CD14-positive monocyte (primary cell): ENCODE measurements around the gene ADAMTS3. TPM values are rescaled to one million over a fixed set of nuclear protein-coding genes. Genes with fewer than 3 reads are reported as not detected.

ENCODE experiments used
- DNase-seq, 3 donors: peaks; one replicate each; pipeline ENCODE4 v3.0.0-alpha.2; 2011 to 2022
- H2AFZ ChIP-seq: 2 replicates; pipeline ENCODE4 v1.6.0; 2012; ENCODE audit warnings: mild to moderate bottlenecking, low read depth, low read length, inconsistent platforms; ENCODE audit not compliant: insufficient read depth, poor library complexity, severe bottlenecking
- H3K27ac ChIP-seq, 2 donors: 1 replicate in 1 of 2; 2 replicates in 1 of 2; pipeline ENCODE4 v1.5.1; 2012 to 2013; ENCODE audit warnings: low read length in 2 of 2, control low read depth in 1 of 2, inconsistent platforms in 1 of 2, low read depth in 1 of 2, mild to moderate bottlenecking in 1 of 2
- H3K27me3 ChIP-seq, 2 donors: one replicate each; pipeline versions ENCODE4 v1.6.0 to v1.6.1; 2011 to 2013; ENCODE audit warnings: low read length in 2 of 2; ENCODE audit not compliant: control insufficient read depth in 2 of 2, insufficient read depth in 2 of 2
- H3K36me3 ChIP-seq, 2 donors: replicated peaks in 1 of 2; 1 replicate in 1 of 2; 2 replicates in 1 of 2; pipeline versions ENCODE4 v1.5.1 to v1.6.1; 2012 to 2013; ENCODE audit warnings: low read length in 2 of 2, control low read depth in 1 of 2, inconsistent platforms in 1 of 2, mild to moderate bottlenecking in 1 of 2; ENCODE audit not compliant: insufficient read depth in 2 of 2, control insufficient read depth in 1 of 2
- H3K4me1 ChIP-seq, 2 donors: 1 replicate in 1 of 2; 2 replicates in 1 of 2; pipeline versions ENCODE4 v1.5.1 to v1.6.1; 2012 to 2013; ENCODE audit warnings: low read length in 2 of 2, control low read depth in 1 of 2, inconsistent platforms in 1 of 2, mild to moderate bottlenecking in 1 of 2, moderate library complexity in 1 of 2; ENCODE audit not compliant: insufficient read depth in 2 of 2, control insufficient read depth in 1 of 2
- H3K4me2 ChIP-seq: replicated peaks from 2 replicates; pipeline ENCODE3; 2012; ENCODE audit warnings: low read length, moderate library complexity, mild to moderate bottlenecking; ENCODE audit not compliant: poor library complexity, severe bottlenecking; ENCODE audit errors: extremely low read depth
- H3K4me3 ChIP-seq, 3 experiments: fragments of 200-600 bp in 1 of 3; sonication (generic) in 1 of 3; replicated peaks in 1 of 3; 1 replicate in 2 of 3; 2 replicates in 1 of 3; pipeline ENCODE4 v1.5.1; 2011 to 2013; ENCODE audit warnings: low read length in 3 of 3, mild to moderate bottlenecking in 3 of 3, control low read depth in 2 of 3, low read depth in 2 of 3, inconsistent platforms in 1 of 3, moderate library complexity in 1 of 3
- H3K79me2 ChIP-seq: 2 replicates; pipeline ENCODE4 v1.6.0; 2012; ENCODE audit warnings: mild to moderate bottlenecking, control low read depth, inconsistent platforms, low read length, moderate library complexity; ENCODE audit not compliant: insufficient read depth
- H3K9ac ChIP-seq: 2 replicates; pipeline ENCODE4 v1.6.0; 2017; ENCODE audit warnings: low read length, mild to moderate bottlenecking; ENCODE audit not compliant: insufficient read depth, poor library complexity, severe bottlenecking
- H3K9me3 ChIP-seq, 2 donors: replicated peaks in 1 of 2; 1 replicate in 1 of 2; 2 replicates in 1 of 2; pipeline versions ENCODE4 v1.5.1 to v1.6.1; 2012 to 2013; ENCODE audit warnings: low read length in 2 of 2, control low read depth in 1 of 2; ENCODE audit not compliant: control insufficient read depth in 1 of 2, insufficient read depth in 1 of 2
- H4K20me1 ChIP-seq: 2 replicates; pipeline ENCODE4 v1.6.0; 2012; ENCODE audit warnings: mild to moderate bottlenecking, low read length, control low read depth, moderate library complexity; ENCODE audit not compliant: insufficient read depth
- H3K27ac Mint-ChIP-seq, 7 donors: one replicate each; pipeline ENCODE4 v1.8.0; 2020; ENCODE audit warnings: mild to moderate bottlenecking in 7 of 7, mixed read lengths in 7 of 7, moderate library complexity in 6 of 7, inconsistent platforms in 2 of 7
- H3K27me3 Mint-ChIP-seq, 3 donors: one replicate each; pipeline ENCODE4 v1.8.0; 2021 to 2022; ENCODE audit warnings: low read depth in 3 of 3, mild to moderate bottlenecking in 3 of 3, mixed read lengths in 3 of 3, moderate library complexity in 3 of 3, inconsistent platforms in 1 of 3
- H3K36me3 Mint-ChIP-seq, 2 donors: one replicate each; pipeline ENCODE4 v1.8.0; 2020; ENCODE audit warnings: mixed read lengths in 2 of 2, inconsistent platforms in 1 of 2, mild to moderate bottlenecking in 1 of 2
- H3K4me1 Mint-ChIP-seq: one replicate; pipeline ENCODE4 v1.8.0; 2020; ENCODE audit warnings: mild to moderate bottlenecking, mixed read lengths
- H3K4me3 Mint-ChIP-seq, 2 donors: one replicate each; pipeline ENCODE4 v1.8.0; 2020; ENCODE audit warnings: mild to moderate bottlenecking in 2 of 2, mixed read lengths in 2 of 2, moderate library complexity in 1 of 2
- H3K9me3 Mint-ChIP-seq, 7 donors: one replicate each; pipeline ENCODE4 v1.8.0; 2020 to 2022; ENCODE audit warnings: mixed read lengths in 7 of 7, mild to moderate bottlenecking in 6 of 7, moderate library complexity in 6 of 7, inconsistent platforms in 2 of 7
- CTCF ChIP-seq: fragments of 200-600 bp; IDR thresholded peaks from one replicate; pipeline ENCODE4 v1.8.0; 2022; ENCODE audit warnings: antibody characterized with exemption, mild to moderate bottlenecking
- WGBS: methylation state at CpG from one replicate; pipeline ENCODE4 v1.1.5; 2013; ENCODE audit warnings: missing lambda C conversion rate; ENCODE audit not compliant: insufficient coverage; 5-methylcytosine and 5-hydroxymethylcytosine counted together
- intact Hi-C, 2 donors: fragments of 100-400 bp; cut with micrococcal nuclease; formaldehyde crosslinking; loops; one replicate each; pipeline versions ENCODE4 v1.15.0 to v1.15.1; 2023
- polyA plus RNA-seq, 3 donors: library from polyadenylated mRNA; depleted of rRNA in 1 of 3; unstranded in 2 of 3; stranded (reverse) in 1 of 3; fragments of 300-500 nt in 2 of 3; fragments of >200 nt in 1 of 3; fragmentation: Illumina TruSeq in 2 of 3; gene quantifications; 1 replicate in 2 of 3; 2 replicates in 1 of 3; pipeline ENCODE4 v1.2.3, GENCODE V29; 2012 to 2021

ADAMTS3 gene
- polyA plus RNA-seq, 3 donors = not detected

GRCh38 chr4:72430988-72431387 is 138.0 kb downstream of the ADAMTS3 start:
- no peak overlapping the region for H3K4me3 Mint-ChIP-seq
- no peaks in the 10 kb centered on the region for H3K79me2 ChIP-seq

GRCh38 chr4:72430050-72430449 is 139.0 kb downstream of the ADAMTS3 start:
- no peaks in the 10 kb centered on the region for H3K4me1 ChIP-seq
- no peaks in the 10 kb centered on the region for H4K20me1 ChIP-seq
- no peaks in the 10 kb centered on the region for H3K27me3 Mint-ChIP-seq
- no peak overlapping the region for H3K4me2 ChIP-seq
- H3K4me3 ChIP-seq = no peak overlapping the region
- intact Hi-C loops = no loop called here
- no peaks in the 10 kb centered on the region for H3K9me3 ChIP-seq
- no peak overlapping the region for H2AFZ ChIP-seq
- H3K4me3 Mint-ChIP-seq = no peak overlapping the region
- H3K27ac Mint-ChIP-seq = no peak overlapping the region
- no peak overlapping the region for H3K27ac ChIP-seq
- TF ChIP-seq CTCF = no peak
- no peaks in the 10 kb centered on the region for H3K4me1 Mint-ChIP-seq
- H3K9ac ChIP-seq = no peak overlapping the region
- H3K36me3 ChIP-seq = no peaks in the 10 kb centered on the region
- no peaks in the 10 kb centered on the region for H3K79me2 ChIP-seq
- H3K36me3 Mint-ChIP-seq = no peaks in the 10 kb centered on the region
- H3K9me3 Mint-ChIP-seq = peaks cover 0 to 8% (median 3%) of the 10 kb centered on the region in 7 donors
- no peaks in the 10 kb centered on the region for H3K27me3 ChIP-seq
- DNase-seq = no peak

More at GRCh38 chr4:72430988-72431387, 138.0 kb downstream of the ADAMTS3 start:
- Histone ChIP-seq H3K27me3 (no peaks in the 10 kb centered on the region), H3K4me3 (no peak overlapping the region), H2AFZ (no peak overlapping the region), H3K4me2 (no peak overlapping the region), H4K20me1 (no peaks in the 10 kb centered on the region), H3K36me3 (no peaks in the 10 kb centered on the region), H3K27ac (no peak overlapping the region), H3K9me3 (no peaks in the 10 kb centered on the region), H3K9ac (no peak overlapping the region), H3K4me1 (no peaks in the 10 kb centered on the region)
- Mint-ChIP-seq H3K36me3 (no peaks in the 10 kb centered on the region), H3K27me3 (peaks cover 0 to 1% (median 0%) of the 10 kb centered on the region in 3 donors), H3K4me1 (no peaks in the 10 kb centered on the region), H3K9me3 (peaks cover 0 to 9% (median 2%) of the 10 kb centered on the region in 7 donors), H3K27ac (no peak overlapping the region)
- intact Hi-C loops = no loop called here
- DNase-seq = no peak
- no CpG with 5 or more reads among the region's 5 CpGs for WGBS
- TF ChIP-seq CTCF = no peak
